Measurements from ENCODE around the gene LARP1.
A peak's percentile ranks its signal among the peaks of the same experiment; 100 is the strongest.

The LARP1 gene

GRCh38 chr5:154782812-154783592 is 27.8 kb downstream of the LARP1 start:
- no CpG with 5 or more reads among the region's 1 CpG for WGBS, 2 donors (ENCODE audit: extremely low coverage in 2 of 2, insufficient read length in 2 of 2, insufficient replicate concordance in 1 of 2)
- peaks cover 7 to 26% of the 10 kb centered on the region in 2 donors for H3K4me1 ChIP-seq (ENCODE audit: control insufficient read depth in 2 of 2, insufficient read depth in 1 of 2, low read depth in 1 of 2, low read length in 2 of 2)

GRCh38 chr5:154783774-154784460 is 28.7 kb downstream of the LARP1 start:
- H3K4me1 ChIP-seq (ENCODE audit: control insufficient read depth in 2 of 2, insufficient read depth in 1 of 2, low read depth in 1 of 2, low read length in 2 of 2) = peaks cover 7 to 26% of the 10 kb centered on the region in 2 donors
- no peak overlapping the region for H2BK12ac ChIP-seq (ENCODE audit: low read length)
- H3K79me1 ChIP-seq (ENCODE audit: low read depth, low read length) = peaks cover 21% of the 10 kb centered on the region
- H3K14ac ChIP-seq (ENCODE audit: low read length) = no peak overlapping the region
- no peak overlapping the region for H3K18ac ChIP-seq (ENCODE audit: low read length)
- peaks cover 0 to 27% of the 10 kb centered on the region in 2 donors for H3K36me3 ChIP-seq (replicated peaks in 1 of 2; ENCODE audit: control insufficient read depth in 2 of 2, insufficient read depth in 2 of 2, low read length in 2 of 2)
- no peak overlapping the region for H2AFZ ChIP-seq (ENCODE audit: low read length)
- no peak overlapping the region for H3K4me2 ChIP-seq (ENCODE audit: insufficient read depth, low read length, poor library complexity, severe bottlenecking)
- no peak overlapping the region for H2BK5ac ChIP-seq (ENCODE audit: low read length)
- no peak for DNase-seq (ENCODE audit: low spot score)
- no peak overlapping the region for H3K4ac ChIP-seq (ENCODE audit: low read length)
- H3K23ac ChIP-seq (ENCODE audit: low read depth, low read length, poor library complexity) = peak overlapping the region; percentile 32
- no peak overlapping the region for H3K9ac ChIP-seq (ENCODE audit: low read depth, low read length, poor library complexity)
- no peak overlapping the region for H3K27ac ChIP-seq (replicated peaks; ENCODE audit: low read length)
- no peak overlapping the region for H2AK5ac ChIP-seq (ENCODE audit: low read depth, low read length)
- no CpG with 5 or more reads among the region's 11 CpGs for WGBS, 2 donors (ENCODE audit: extremely low coverage in 2 of 2, insufficient read length in 2 of 2, insufficient replicate concordance in 1 of 2)
- no peak overlapping the region for H4K91ac ChIP-seq (ENCODE audit: low read depth, low read length, poor library complexity)
- H3K9me3 ChIP-seq (replicated peaks in 1 of 2; ENCODE audit: control insufficient read depth in 2 of 2, insufficient read depth in 1 of 2, low read depth in 1 of 2, low read length in 2 of 2) = no peaks in the 10 kb centered on the region
- no peaks in the 10 kb centered on the region for H3K27me3 ChIP-seq (ENCODE audit: control insufficient read depth in 3 of 3, insufficient read depth in 3 of 3, low read depth in 1 of 3, low read length in 3 of 3)
- no peak overlapping the region for H4K8ac ChIP-seq (ENCODE audit: low read depth, low read length)
- no peak overlapping the region for H2BK15ac ChIP-seq (ENCODE audit: low read length)
- H3K4me3 ChIP-seq (ENCODE audit: low read length in 2 of 2) = no peak overlapping the region
- H2BK120ac ChIP-seq (ENCODE audit: low read depth, low read length) = no peak overlapping the region

More at GRCh38 chr5:154782812-154783592, 27.8 kb downstream of the LARP1 start:
- Histone ChIP-seq H2BK120ac (ENCODE audit: low read depth, low read length) (no peak overlapping the region), H2BK5ac (ENCODE audit: low read length) (no peak overlapping the region), H3K4me3 (ENCODE audit: low read length in 2 of 2) (no peak overlapping the region), H2BK12ac (ENCODE audit: low read length) (no peak overlapping the region), H4K8ac (ENCODE audit: low read depth, low read length) (no peak overlapping the region), H3K27me3 (ENCODE audit: control insufficient read depth in 3 of 3, insufficient read depth in 3 of 3, low read depth in 1 of 3, low read length in 3 of 3) (no peaks in the 10 kb centered on the region), H3K14ac (ENCODE audit: low read length) (no peak overlapping the region), H3K9me3 (replicated peaks in 1 of 2; ENCODE audit: control insufficient read depth in 2 of 2, insufficient read depth in 1 of 2, low read depth in 1 of 2, low read length in 2 of 2) (no peaks in the 10 kb centered on the region), H3K36me3 (replicated peaks in 1 of 2; ENCODE audit: control insufficient read depth in 2 of 2, insufficient read depth in 2 of 2, low read length in 2 of 2) (peaks cover 0 to 25% of the 10 kb centered on the region in 2 donors), H3K4ac (ENCODE audit: low read length) (no peak overlapping the region), H3K4me2 (ENCODE audit: insufficient read depth, low read length, poor library complexity, severe bottlenecking) (no peak overlapping the region), H2AK5ac (ENCODE audit: low read depth, low read length) (no peak overlapping the region), H2AFZ (ENCODE audit: low read length) (no peak overlapping the region), H3K23ac (ENCODE audit: low read depth, low read length, poor library complexity) (no peak overlapping the region), H3K27ac (replicated peaks; ENCODE audit: low read length) (peak overlapping the region; percentile 29), H3K18ac (ENCODE audit: low read length) (no peak overlapping the region), H4K91ac (ENCODE audit: low read depth, low read length, poor library complexity) (no peak overlapping the region), H2BK15ac (ENCODE audit: low read length) (no peak overlapping the region), H3K9ac (ENCODE audit: low read depth, low read length, poor library complexity) (no peak overlapping the region), H3K79me1 (ENCODE audit: low read depth, low read length) (peaks cover 18% of the 10 kb centered on the region)
- no peak for DNase-seq (ENCODE audit: low spot score)

GRCh38 chr5:154784856-154785255 is 29.7 kb downstream of the LARP1 start:
- Histone ChIP-seq H2BK15ac (ENCODE audit: low read length) (no peak overlapping the region), H3K23ac (ENCODE audit: low read depth, low read length, poor library complexity) (no peak overlapping the region), H3K9ac (ENCODE audit: low read depth, low read length, poor library complexity) (no peak overlapping the region), H3K27me3 (ENCODE audit: control insufficient read depth in 3 of 3, insufficient read depth in 3 of 3, low read depth in 1 of 3, low read length in 3 of 3) (no peaks in the 10 kb centered on the region), H3K4me3 (ENCODE audit: low read length in 2 of 2) (no peak overlapping the region), H4K8ac (ENCODE audit: low read depth, low read length) (no peak overlapping the region), H3K4ac (ENCODE audit: low read length) (no peak overlapping the region), H3K18ac (ENCODE audit: low read length) (no peak overlapping the region), H3K14ac (ENCODE audit: low read length) (no peak overlapping the region), H2BK120ac (ENCODE audit: low read depth, low read length) (no peak overlapping the region), H3K9me3 (replicated peaks in 1 of 2; ENCODE audit: control insufficient read depth in 2 of 2, insufficient read depth in 1 of 2, low read depth in 1 of 2, low read length in 2 of 2) (no peaks in the 10 kb centered on the region), H2BK5ac (ENCODE audit: low read length) (no peak overlapping the region), H3K36me3 (replicated peaks in 1 of 2; ENCODE audit: control insufficient read depth in 2 of 2, insufficient read depth in 2 of 2, low read length in 2 of 2) (peaks cover 2 to 24% of the 10 kb centered on the region in 2 donors), H3K4me2 (ENCODE audit: insufficient read depth, low read length, poor library complexity, severe bottlenecking) (no peak overlapping the region), H2AFZ (ENCODE audit: low read length) (no peak overlapping the region), H3K79me1 (ENCODE audit: low read depth, low read length) (peaks cover 19% of the 10 kb centered on the region), H3K27ac (replicated peaks; ENCODE audit: low read length) (no peak overlapping the region), H3K4me1 (ENCODE audit: control insufficient read depth in 2 of 2, insufficient read depth in 1 of 2, low read depth in 1 of 2, low read length in 2 of 2) (peaks cover 7 to 26% of the 10 kb centered on the region in 2 donors), H2AK5ac (ENCODE audit: low read depth, low read length) (no peak overlapping the region), H2BK12ac (ENCODE audit: low read length) (no peak overlapping the region), H4K91ac (ENCODE audit: low read depth, low read length, poor library complexity) (no peak overlapping the region)
- DNase-seq (ENCODE audit: low spot score) = no peak
- WGBS, 2 donors (ENCODE audit: extremely low coverage in 2 of 2, insufficient read length in 2 of 2, insufficient replicate concordance in 1 of 2) = no CpG with 5 or more reads among the region's 2 CpGs

- H2BK12ac ChIP-seq (ENCODE audit: low read length) = no peak overlapping the region
- no CpG with 5 or more reads among the region's 2 CpGs for WGBS, 2 donors (ENCODE audit: extremely low coverage in 2 of 2, insufficient read length in 2 of 2, insufficient replicate concordance in 1 of 2)
- H2BK5ac ChIP-seq (ENCODE audit: low read length) = no peak overlapping the region
- DNase-seq (ENCODE audit: low spot score) = no peak
- no peak overlapping the region for H3K23ac ChIP-seq (ENCODE audit: low read depth, low read length, poor library complexity)
- H2AFZ ChIP-seq (ENCODE audit: low read length) = no peak overlapping the region
- no peak overlapping the region for H3K18ac ChIP-seq (ENCODE audit: low read length)
- H3K9me3 ChIP-seq (replicated peaks in 1 of 2; ENCODE audit: control insufficient read depth in 2 of 2, insufficient read depth in 1 of 2, low read depth in 1 of 2, low read length in 2 of 2) = no peaks in the 10 kb centered on the region
- no peak overlapping the region for H3K4me3 ChIP-seq (ENCODE audit: low read length in 2 of 2)
- peaks cover 7 to 26% of the 10 kb centered on the region in 2 donors for H3K4me1 ChIP-seq (ENCODE audit: control insufficient read depth in 2 of 2, insufficient read depth in 1 of 2, low read depth in 1 of 2, low read length in 2 of 2)
- no peak overlapping the region for H3K4ac ChIP-seq (ENCODE audit: low read length)
- H3K27ac ChIP-seq (replicated peaks; ENCODE audit: low read length) = no peak overlapping the region
- no peak overlapping the region for H2BK15ac ChIP-seq (ENCODE audit: low read length)
- H3K14ac ChIP-seq (ENCODE audit: low read length) = no peak overlapping the region
- peaks cover 11 to 36% of the 10 kb centered on the region in 2 donors for H3K36me3 ChIP-seq (replicated peaks in 1 of 2; ENCODE audit: control insufficient read depth in 2 of 2, insufficient read depth in 2 of 2, low read length in 2 of 2)
- peaks cover 14% of the 10 kb centered on the region for H3K79me1 ChIP-seq (ENCODE audit: low read depth, low read length)
- H2BK120ac ChIP-seq (ENCODE audit: low read depth, low read length) = no peak overlapping the region
- no peak overlapping the region for H2AK5ac ChIP-seq (ENCODE audit: low read depth, low read length)
- H4K8ac ChIP-seq (ENCODE audit: low read depth, low read length) = no peak overlapping the region
- no peak overlapping the region for H3K4me2 ChIP-seq (ENCODE audit: insufficient read depth, low read length, poor library complexity, severe bottlenecking)
- H3K9ac ChIP-seq (ENCODE audit: low read depth, low read length, poor library complexity) = no peak overlapping the region
- no peak overlapping the region for H4K91ac ChIP-seq (ENCODE audit: low read depth, low read length, poor library complexity)
- no peaks in the 10 kb centered on the region for H3K27me3 ChIP-seq (ENCODE audit: control insufficient read depth in 3 of 3, insufficient read depth in 3 of 3, low read depth in 1 of 3, low read length in 3 of 3)
Measured at GRCh38 chr5:154786414-154786813, 31.2 kb downstream of the LARP1 start.
